Retina (tissue), 1 donor: Measurements from ENCODE around the gene MYCBP2.
"Not testable (repeated sequence)": the region's sequence is repeated elsewhere in the genome, so short reads cannot be mapped to it uniquely, and the experiment has no call there.

Experiments used
- DNase-seq: peaks from one replicate; pipeline ENCODE4 v3.0.0-alpha.2; 2016

MYCBP2 gene

GRCh38 chr13:77289851-77290250 is 37.0 kb downstream of the MYCBP2 start:
- no peak for DNase-seq

GRCh38 chr13:77285632-77286031 is 41.3 kb downstream of the MYCBP2 start:
- not testable (repeated sequence) for DNase-seq

- no peak for DNase-seq
These were observed 41.8 kb downstream of the MYCBP2 start for GRCh38 chr13:77285098-77285497.

GRCh38 chr13:77274126-77274525 is 52.8 kb downstream of the MYCBP2 start:
- DNase-seq: no peak

- DNase-seq: no peak
These were observed 57.8 kb downstream of the MYCBP2 start for GRCh38 chr13:77269141-77269540.

GRCh38 chr13:77267362-77267761 is 59.5 kb downstream of the MYCBP2 start:
- no peak for DNase-seq

GRCh38 chr13:77265336-77265735 is 61.6 kb downstream of the MYCBP2 start:
- no peak for DNase-seq

- DNase-seq: no peak
These were observed 64.7 kb downstream of the MYCBP2 start for GRCh38 chr13:77262198-77262597.

- no peak for DNase-seq
These were observed 75.9 kb downstream of the MYCBP2 start for GRCh38 chr13:77250975-77251374.

- DNase-seq: not testable (repeated sequence)
These were observed 81.7 kb downstream of the MYCBP2 start for GRCh38 chr13:77245224-77245623.

GRCh38 chr13:77239312-77239711 is 87.6 kb downstream of the MYCBP2 start:
- DNase-seq: no peak

- DNase-seq: no peak
These were observed 91.4 kb downstream of the MYCBP2 start for GRCh38 chr13:77235456-77236022.

- no peak for DNase-seq
These were observed 93.7 kb downstream of the MYCBP2 start for GRCh38 chr13:77233159-77233558.

- DNase-seq: no peak
These were observed 96.3 kb downstream of the MYCBP2 start for GRCh38 chr13:77230560-77230959.

- DNase-seq: no peak
These were observed 100.9 kb downstream of the MYCBP2 start for GRCh38 chr13:77225946-77226345.

GRCh38 chr13:77222909-77223308 is 104.0 kb downstream of the MYCBP2 start:
- DNase-seq: no peak

GRCh38 chr13:77222000-77222690 is 104.7 kb downstream of the MYCBP2 start:
- DNase-seq: no peak

- DNase-seq: no peak
These were observed 107.5 kb downstream of the MYCBP2 start for GRCh38 chr13:77219401-77219800.

GRCh38 chr13:77218274-77218673 is 108.6 kb downstream of the MYCBP2 start:
- DNase-seq: no peak

GRCh38 chr13:77215543-77215942 is 111.4 kb downstream of the MYCBP2 start:
- no peak for DNase-seq

GRCh38 chr13:77213644-77214043 is 113.2 kb downstream of the MYCBP2 start:
- DNase-seq: no peak

GRCh38 chr13:77207943-77208342 is 119.0 kb downstream of the MYCBP2 start:
- DNase-seq: no peak

- DNase-seq: not testable (repeated sequence)
These were observed 127.9 kb downstream of the MYCBP2 start for GRCh38 chr13:77198995-77199394.

GRCh38 chr13:77196052-77196618 is 130.8 kb downstream of the MYCBP2 start:
- no peak for DNase-seq
